HepG2 (cell line): ENCODE data around the gene ZNF48. TPM values are rescaled to one million over a fixed set of nuclear protein-coding genes. Genes with fewer than 3 reads are reported as not detected.

Source experiments
- ARID4A ChIP-seq: sonication (generic); formaldehyde crosslinking; IDR thresholded peaks from 2 replicates; pipeline ENCODE4 v1.5.0; 2020; ENCODE audit warnings: mild to moderate bottlenecking, missing genetic modification reagents, borderline replicate concordance
- ARID5B ChIP-seq: IDR thresholded peaks from 2 replicates; pipeline ENCODE4 v1.4.0; 2020; ENCODE audit warnings: mild to moderate bottlenecking, missing genetic modification reagents
- HHEX ChIP-seq: IDR thresholded peaks from 2 replicates; pipeline ENCODE4 v1.6.1; 2016; ENCODE audit warnings: control low read depth
- KIAA2018 ChIP-seq: sonication (generic); formaldehyde crosslinking; IDR thresholded peaks from 2 replicates; pipeline ENCODE4 v1.5.0; 2020; ENCODE audit warnings: mild to moderate bottlenecking, missing genetic modification reagents, borderline replicate concordance
- SMAD3 ChIP-seq: sonication (generic); formaldehyde crosslinking; IDR thresholded peaks from 2 replicates; pipeline ENCODE4 v1.4.0; 2020; ENCODE audit warnings: missing genetic modification reagents
- polyA plus RNA-seq, 8 experiments: library from polyadenylated mRNA; depleted of rRNA in 3 of 8; stranded (reverse) in 7 of 8; unstranded in 1 of 8; fragments of >200 nt; fragmentation: Illumina TruSeq in 4 of 8; extraction: Trizol in 4 of 8; gene quantifications; 2 replicates each; pipeline versions ENCODE4 v1.2.1 to v1.2.3, GENCODE V29; 2011 to 2016; ENCODE audit warnings: low read depth in 4 of 8, missing spikeins in 1 of 8, mixed read lengths in 1 of 8; ENCODE audit not compliant: insufficient read depth in 1 of 8
- total RNA-seq, 5 experiments: library from RNA; depleted of rRNA; stranded (reverse); fragments of >200 nt; fragmentation: Illumina TruSeq; extraction: Trizol; gene quantifications; 2 replicates each; pipeline ENCODE4 v1.2.3, GENCODE V29; 2016; ENCODE audit warnings: low read depth in 1 of 5
- TF ChIP-seq, protein P1 (sequence below): IDR thresholded peaks from 2 replicates; pipeline ENCODE4 v1.6.1; 2016; ENCODE audit warnings: missing compliant biosample characterization, missing genetic modification reagents, borderline replicate concordance
- TF ChIP-seq, protein P2 (sequence below): sonication (generic); formaldehyde crosslinking; IDR thresholded peaks from 2 replicates; pipeline ENCODE4 v1.5.1; 2020; ENCODE audit warnings: missing genetic modification reagents, mild to moderate bottlenecking, borderline replicate concordance

ZNF48 gene
- total and polyA plus RNA-seq, 2 of the 13 experiments (the other 11 are each of a cell fraction or from before 2014, with no cell fraction given), result 9.9 to 12.3 TPM

- TF ChIP-seq ARID4A (CRISPR knock-in tag) (peak; percentile 4; the same call in 1 of the 2 replicates), ARID5B (CRISPR knock-in tag) (peak; percentile 48; the same call in 1 of the 2 replicates), SMAD3 (CRISPR knock-in tag) (0 out of 2 replicates have a peak, but pooled peaks have one; percentile 7), HHEX (CRISPR knock-in tag) (no peak), KIAA2018 (CRISPR knock-in tag) (no peak)
- TF ChIP-seq, protein P1, sequence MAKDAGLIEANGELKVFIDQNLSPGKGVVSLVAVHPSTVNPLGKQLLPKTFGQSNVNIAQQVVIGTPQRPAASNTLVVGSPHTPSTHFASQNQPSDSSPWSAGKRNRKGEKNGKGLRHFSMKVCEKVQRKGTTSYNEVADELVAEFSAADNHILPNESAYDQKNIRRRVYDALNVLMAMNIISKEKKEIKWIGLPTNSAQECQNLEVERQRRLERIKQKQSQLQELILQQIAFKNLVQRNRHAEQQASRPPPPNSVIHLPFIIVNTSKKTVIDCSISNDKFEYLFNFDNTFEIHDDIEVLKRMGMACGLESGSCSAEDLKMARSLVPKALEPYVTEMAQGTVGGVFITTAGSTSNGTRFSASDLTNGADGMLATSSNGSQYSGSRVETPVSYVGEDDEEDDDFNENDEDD (CRISPR knock-in tag), result peak; percentile 84
- TF ChIP-seq, protein P2, sequence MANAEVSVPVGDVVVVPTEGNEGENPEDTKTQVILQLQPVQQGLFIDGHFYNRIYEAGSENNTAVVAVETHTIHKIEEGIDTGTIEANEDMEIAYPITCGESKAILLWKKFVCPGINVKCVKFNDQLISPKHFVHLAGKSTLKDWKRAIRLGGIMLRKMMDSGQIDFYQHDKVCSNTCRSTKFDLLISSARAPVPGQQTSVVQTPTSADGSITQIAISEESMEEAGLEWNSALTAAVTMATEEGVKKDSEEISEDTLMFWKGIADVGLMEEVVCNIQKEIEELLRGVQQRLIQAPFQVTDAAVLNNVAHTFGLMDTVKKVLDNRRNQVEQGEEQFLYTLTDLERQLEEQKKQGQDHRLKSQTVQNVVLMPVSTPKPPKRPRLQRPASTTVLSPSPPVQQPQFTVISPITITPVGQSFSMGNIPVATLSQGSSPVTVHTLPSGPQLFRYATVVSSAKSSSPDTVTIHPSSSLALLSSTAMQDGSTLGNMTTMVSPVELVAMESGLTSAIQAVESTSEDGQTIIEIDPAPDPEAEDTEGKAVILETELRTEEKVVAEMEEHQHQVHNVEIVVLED (CRISPR knock-in tag), result no peak; the same call in 1 of the 2 replicates
These were observed 35.3 kb downstream of the ZNF48 start (continued) for GRCh38 chr16:30430428-30430970.
